Measurements from ENCODE around the gene KCNV2.

DNA sequence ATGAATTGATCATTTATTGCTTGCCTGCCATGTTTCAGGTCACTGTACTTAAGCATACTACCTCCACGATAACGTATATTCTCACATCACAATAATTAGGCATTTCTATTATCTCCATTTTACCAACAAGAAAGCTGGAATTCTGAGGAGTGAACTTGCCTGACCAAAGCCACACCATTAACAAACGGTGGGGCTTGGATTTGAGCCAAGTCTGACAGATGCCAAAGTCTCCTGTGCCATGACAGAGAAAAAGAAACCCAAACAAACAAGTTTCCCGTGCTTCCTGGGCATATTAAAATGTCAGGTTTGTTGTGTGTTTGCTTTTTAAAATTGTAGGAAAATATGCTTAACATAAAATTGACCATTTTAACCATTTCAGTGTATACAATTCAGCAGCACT lies 40.8 kb upstream of the KCNV2 start:
- TF ChIP-seq, protein P1, sequence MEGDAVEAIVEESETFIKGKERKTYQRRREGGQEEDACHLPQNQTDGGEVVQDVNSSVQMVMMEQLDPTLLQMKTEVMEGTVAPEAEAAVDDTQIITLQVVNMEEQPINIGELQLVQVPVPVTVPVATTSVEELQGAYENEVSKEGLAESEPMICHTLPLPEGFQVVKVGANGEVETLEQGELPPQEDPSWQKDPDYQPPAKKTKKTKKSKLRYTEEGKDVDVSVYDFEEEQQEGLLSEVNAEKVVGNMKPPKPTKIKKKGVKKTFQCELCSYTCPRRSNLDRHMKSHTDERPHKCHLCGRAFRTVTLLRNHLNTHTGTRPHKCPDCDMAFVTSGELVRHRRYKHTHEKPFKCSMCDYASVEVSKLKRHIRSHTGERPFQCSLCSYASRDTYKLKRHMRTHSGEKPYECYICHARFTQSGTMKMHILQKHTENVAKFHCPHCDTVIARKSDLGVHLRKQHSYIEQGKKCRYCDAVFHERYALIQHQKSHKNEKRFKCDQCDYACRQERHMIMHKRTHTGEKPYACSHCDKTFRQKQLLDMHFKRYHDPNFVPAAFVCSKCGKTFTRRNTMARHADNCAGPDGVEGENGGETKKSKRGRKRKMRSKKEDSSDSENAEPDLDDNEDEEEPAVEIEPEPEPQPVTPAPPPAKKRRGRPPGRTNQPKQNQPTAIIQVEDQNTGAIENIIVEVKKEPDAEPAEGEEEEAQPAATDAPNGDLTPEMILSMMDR (IDR thresholded peaks at IDR 0.05): no peak
- TF ChIP-seq POLR2A (IDR thresholded peaks at IDR 0.05): no peak

All from adrenal gland (tissue), 5 donors.